GM13977 (cell line): ENCODE measurements around the gene TMEM170B.

Experiments used
- DNase-seq: peaks from one replicate; pipeline ENCODE4 v3.0.0; 2012; ENCODE audit warnings: low spot score
- CTCF ChIP-seq: IDR thresholded peaks from 2 replicates; pipeline ENCODE4 v1.5.1; 2012; ENCODE audit warnings: mild to moderate bottlenecking, control low read depth; ENCODE audit not compliant: insufficient read depth; ENCODE audit errors: extremely low read depth, missing control alignments
- in situ Hi-C: fragments of 300-500 bp; cut with MboI; formaldehyde crosslinking; loops from one replicate; pipeline ENCODE4 v1.12.0; 2022; ENCODE audit warnings: low sequenced_read_pairs, low pct_unique_long_range_greater_than_20kb, mixed read lengths, inconsistent platforms; ENCODE audit not compliant: unreplicated experiment

Gene TMEM170B

GRCh38 chr6:11600251-11600650, 62.7 kb downstream of the TMEM170B start:
- TF ChIP-seq CTCF: no peak
- in situ Hi-C loops: no loop called here
- no peak for DNase-seq

- TF ChIP-seq CTCF: no peak
- in situ Hi-C loops: no loop called here
- no peak for DNase-seq
These were observed 64.4 kb downstream of the TMEM170B start for GRCh38 chr6:11601776-11602605.

DNA sequence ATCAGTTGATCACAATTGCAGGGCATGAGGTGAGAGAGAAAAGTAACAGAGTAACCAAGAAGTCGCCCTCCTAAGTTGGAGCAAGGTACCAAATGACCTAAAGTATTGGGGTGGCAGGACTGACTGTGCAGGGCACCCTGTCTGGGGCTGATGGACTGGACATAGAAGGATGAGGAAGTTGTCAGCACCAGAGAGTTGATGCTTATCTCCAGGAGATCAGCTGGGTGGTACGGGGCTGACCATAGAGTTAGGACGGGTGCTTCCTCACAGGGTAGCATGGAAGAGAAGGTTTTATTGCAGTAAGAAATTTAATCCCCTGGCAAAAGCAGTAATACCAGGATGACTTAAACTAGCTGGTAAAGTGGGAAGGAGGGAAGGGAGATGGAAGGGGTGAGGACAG, 66.7 kb downstream of the TMEM170B start:
- DNase-seq: no peak
- in situ Hi-C loops: no loop called here
- TF ChIP-seq CTCF: no peak

GRCh38 chr6:11604836-11605506, 67.4 kb downstream of the TMEM170B start:
- in situ Hi-C loops: no loop called here
- no peak for DNase-seq
- no peak for TF ChIP-seq CTCF

DNA sequence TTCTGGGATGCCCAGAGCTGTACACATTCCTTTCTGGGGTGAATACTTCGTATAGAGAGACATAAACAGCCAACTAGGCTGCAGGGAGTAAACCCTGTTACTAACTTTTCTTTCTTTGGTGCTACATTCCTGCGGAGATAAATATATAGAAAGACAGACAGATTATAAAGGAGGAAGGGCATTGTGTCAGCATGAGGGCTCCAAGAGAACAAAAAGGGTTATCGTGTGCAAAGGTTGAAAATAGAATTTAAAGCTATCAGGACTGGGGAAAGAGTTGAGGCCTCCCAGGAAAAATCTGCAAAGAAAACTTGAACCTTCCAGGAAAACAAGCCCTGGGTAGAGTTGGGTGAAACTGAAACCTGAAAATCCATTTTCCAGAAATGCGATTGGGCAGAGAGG, 68.0 kb downstream of the TMEM170B start:
- in situ Hi-C loops: no loop called here
- DNase-seq: no peak
- no peak for TF ChIP-seq CTCF

DNA sequence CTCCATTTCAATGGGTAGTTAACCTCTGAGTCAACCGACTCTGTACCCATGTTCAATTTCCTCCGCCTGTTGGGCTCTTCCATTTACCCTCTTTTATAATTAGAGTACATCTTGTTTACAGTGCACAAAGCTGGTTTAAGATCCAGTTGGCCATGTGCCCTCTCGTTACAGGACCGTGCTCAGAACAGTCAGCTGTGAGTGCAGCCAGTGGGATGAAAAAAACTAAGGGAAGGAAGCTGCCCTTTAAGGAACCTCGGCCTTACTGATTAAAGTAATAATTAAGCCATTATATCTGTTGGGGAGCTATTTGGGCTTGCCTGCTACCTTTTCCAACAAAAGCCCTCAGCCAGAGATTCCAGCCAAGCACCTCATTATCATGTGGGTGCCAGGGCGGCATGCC, 68.8 kb downstream of the TMEM170B start:
- in situ Hi-C loops: no loop called here

More for the DNA sequence above, 68.8 kb downstream of the TMEM170B start:
- TF ChIP-seq CTCF: no peak
- no peak for DNase-seq
